ENCODE results near the gene NANP. TPM values are rescaled to one million over a fixed set of nuclear protein-coding genes. Genes with fewer than 3 reads are reported as not detected.
"Not testable (repeated sequence)": the region's sequence is repeated elsewhere in the genome, so short reads cannot be mapped to it uniquely, and the experiment has no call there.

The NANP gene
- total and polyA plus RNA-seq, 3 donors from 2014 or later: 4.4 to 6.9 (median 6.3) TPM

- H3K4me3 ChIP-seq: no peak overlapping the region
- TF ChIP-seq CTCF (IDR thresholded peaks at IDR 0.05): no peak
- no peak for TF ChIP-seq POLR2A (IDR thresholded peaks at IDR 0.05)
- DNase-seq: no peak
- H3K27ac ChIP-seq: no peak overlapping the region
- H3K36me3 ChIP-seq (ENCODE audit: low read depth, missing control alignments): no peaks in the 10 kb centered on the region
- H3K27me3 ChIP-seq: no peaks in the 10 kb centered on the region
- no peaks in the 10 kb centered on the region for H3K4me1 ChIP-seq
- intact Hi-C loops (cut with DNase I; ENCODE audit: low total_unique reads): no loop called here
- no peaks in the 10 kb centered on the region for H3K9me3 ChIP-seq
- 93 to 95% methylated on average over 2 of the region's 2 CpGs for WGBS, 2 donors
These were observed 13.4 kb upstream of the NANP start for GRCh38 chr20:25637247-25637646.

- no peak overlapping the region for H3K4me3 ChIP-seq
- WGBS, 2 donors: 89 to 92% methylated on average over 5 of the region's 5 CpGs
- TF ChIP-seq POLR2A (IDR thresholded peaks at IDR 0.05) (no peak), CTCF (IDR thresholded peaks at IDR 0.05) (no peak)
- intact Hi-C loops (cut with DNase I; ENCODE audit: low total_unique reads): no loop called here
- DNase-seq: no peak
- H3K9me3 ChIP-seq: no peaks in the 10 kb centered on the region
- H3K27me3 ChIP-seq: no peaks in the 10 kb centered on the region
- no peak overlapping the region for H3K27ac ChIP-seq
- no peaks in the 10 kb centered on the region for H3K4me1 ChIP-seq
- no peaks in the 10 kb centered on the region for H3K36me3 ChIP-seq (ENCODE audit: low read depth, missing control alignments)
These were observed 9.4 kb upstream of the NANP start for GRCh38 chr20:25632940-25633790.

GRCh38 chr20:25630615-25631014 lies 6.8 kb upstream of the NANP start:
- H3K4me1 ChIP-seq; H3K27me3 ChIP-seq; H3K4me3 ChIP-seq; intact Hi-C loops (cut with DNase I; ENCODE audit: low total_unique reads); DNase-seq; H3K9me3 ChIP-seq; H3K36me3 ChIP-seq (ENCODE audit: low read depth, missing control alignments); H3K27ac ChIP-seq: not testable (repeated sequence)
- 94 to 98% methylated on average over 2 of the region's 2 CpGs for WGBS, 2 donors

GRCh38 chr20:25629816-25630499 lies 6.1 kb upstream of the NANP start:
- no peak for DNase-seq
- TF ChIP-seq POLR2A (IDR thresholded peaks at IDR 0.05): no peak
- no peak for TF ChIP-seq CTCF (IDR thresholded peaks at IDR 0.05)
- intact Hi-C loops (cut with DNase I; ENCODE audit: low total_unique reads): no loop called here
- WGBS, 2 donors: 87 to 94% methylated on average over 8 of the region's 8 CpGs
- no peaks in the 10 kb centered on the region for H3K4me1 ChIP-seq
- no peak overlapping the region for H3K27ac ChIP-seq
- no peaks in the 10 kb centered on the region for H3K36me3 ChIP-seq (ENCODE audit: low read depth, missing control alignments)
- no peaks in the 10 kb centered on the region for H3K27me3 ChIP-seq
- no peak overlapping the region for H3K4me3 ChIP-seq
- no peaks in the 10 kb centered on the region for H3K9me3 ChIP-seq

GRCh38 chr20:25626779-25627178 lies 3.0 kb upstream of the NANP start:
- Histone ChIP-seq H3K9me3 (no peaks in the 10 kb centered on the region), H3K36me3 (ENCODE audit: low read depth, missing control alignments) (no peaks in the 10 kb centered on the region), H3K27ac (no peak overlapping the region), H3K27me3 (no peaks in the 10 kb centered on the region), H3K4me1 (peaks cover 11% of the 10 kb centered on the region), H3K4me3 (no peak overlapping the region)
- TF ChIP-seq CTCF (IDR thresholded peaks at IDR 0.05) (no peak), POLR2A (IDR thresholded peaks at IDR 0.05) (no peak)
- DNase-seq: no peak
- intact Hi-C loops (cut with DNase I; ENCODE audit: low total_unique reads): no loop called here
- WGBS, 2 donors: 75 to 84% methylated on average over 9 of the region's 9 CpGs

Data from testis (tissue), 3 donors.